DOHH2 (cell line): ENCODE results near the gene GLRX3.

Source experiments
- H3F3A ChIP-seq: fragments of 200-600 bp; sonication (generic), shearing (Covaris generic); 2 replicates; pipeline ENCODE4 v1.6.0; 2016; ENCODE audit warnings: antibody characterized with exemption, mild to moderate bottlenecking; ENCODE audit not compliant: control insufficient read depth, insufficient read depth
- H3K27ac ChIP-seq: fragments of 200-600 bp; sonication (generic); 2 replicates; pipeline ENCODE4 v1.5.1; 2014; ENCODE audit warnings: low read depth, mild to moderate bottlenecking, low read length, moderate library complexity
- H3K27me3 ChIP-seq: fragments of 200-600 bp; sonication (generic); 2 replicates; pipeline ENCODE4 v1.6.1; 2014; ENCODE audit warnings: mild to moderate bottlenecking, low read length, mixed read lengths; ENCODE audit not compliant: control insufficient read depth
- H3K36me3 ChIP-seq: fragments of 200-600 bp; sonication (generic); 2 replicates; pipeline ENCODE4 v1.6.1; 2014; ENCODE audit warnings: mild to moderate bottlenecking, low read length, moderate library complexity, mixed read lengths; ENCODE audit not compliant: control insufficient read depth
- H3K4me1 ChIP-seq: fragments of 200-600 bp; sonication (generic); 2 replicates; pipeline ENCODE4 v1.6.1; 2014; ENCODE audit warnings: mild to moderate bottlenecking, low read length, mixed read lengths; ENCODE audit not compliant: control insufficient read depth
- H3K4me2 ChIP-seq: fragments of 200-600 bp; sonication (generic); 2 replicates; pipeline ENCODE4 v1.6.0; 2014; ENCODE audit warnings: mild to moderate bottlenecking, low read length, moderate library complexity
- H3K4me3 ChIP-seq: fragments of 200-600 bp; sonication (generic); 2 replicates; pipeline ENCODE4 v1.5.1; 2014; ENCODE audit warnings: mild to moderate bottlenecking, low read length, mixed read lengths
- H3K79me2 ChIP-seq: fragments of 200-600 bp; sonication (generic); 2 replicates; pipeline ENCODE4 v1.6.1; 2014; ENCODE audit warnings: mild to moderate bottlenecking, low read length, mixed read lengths; ENCODE audit not compliant: control insufficient read depth
- H3K9me2 ChIP-seq: fragments of 200-600 bp; sonication (generic); replicated peaks from 2 replicates; pipeline ENCODE4 v1.6.1; 2014; ENCODE audit warnings: mild to moderate bottlenecking, low read length, mixed read lengths; ENCODE audit not compliant: control insufficient read depth
- H3K9me3 ChIP-seq: fragments of 200-600 bp; sonication (generic); 2 replicates; pipeline ENCODE4 v1.6.1; 2014; ENCODE audit warnings: antibody characterized with exemption, low read length, mixed read lengths; ENCODE audit not compliant: control insufficient read depth, insufficient read depth
- H4K20me1 ChIP-seq: fragments of 200-600 bp; sonication (generic); 2 replicates; pipeline ENCODE4 v1.6.0; 2014; ENCODE audit warnings: low read depth, mild to moderate bottlenecking, antibody characterized with exemption, low read length, moderate library complexity; ENCODE audit not compliant: control insufficient read depth, insufficient read depth
- EZH2phosphoT487 ChIP-seq: fragments of 200-600 bp; sonication (generic); IDR thresholded peaks from 2 replicates; pipeline ENCODE4 v1.6.1; 2017; ENCODE audit warnings: borderline replicate concordance, mild to moderate bottlenecking, antibody characterized with exemption, low read length, moderate library complexity, mixed read lengths
- TF ChIP-seq, protein P1 (sequence below): fragments of 200-600 bp; sonication (generic); IDR thresholded peaks from one replicate; pipeline ENCODE4 v1.5.1; 2014; ENCODE audit warnings: antibody characterized with exemption, mild to moderate bottlenecking, low read depth, low read length; ENCODE audit not compliant: poor library complexity, severe bottlenecking

The GLRX3 gene

DNA sequence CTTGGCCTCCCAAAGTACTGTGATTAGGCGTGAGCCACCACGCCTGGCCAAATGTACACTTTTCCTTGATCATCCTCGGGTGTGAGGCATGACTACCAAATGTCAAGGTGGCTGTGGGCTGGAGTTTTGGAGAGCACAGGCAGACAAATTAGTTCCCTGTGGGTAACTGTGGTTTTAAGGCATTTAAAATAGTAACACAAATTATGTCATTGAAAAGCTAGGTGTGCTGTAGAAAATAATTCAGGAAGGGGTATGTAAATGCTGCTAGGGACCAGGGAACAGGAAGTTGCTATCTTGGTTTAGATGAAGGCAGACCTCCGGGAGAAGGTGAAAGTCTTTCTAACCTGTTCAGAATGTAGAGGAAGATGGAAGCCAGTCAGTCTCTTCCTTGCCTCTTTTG is 9.9 kb downstream of the GLRX3 start:
- Histone ChIP-seq H3K4me2 (peak overlapping the region; percentile 51), H3K9me2 (no peaks in the 10 kb centered on the region), H3K4me3 (peak overlapping the region; percentile 31; the same call in 1 of the 2 replicates), H3K27ac (no peak overlapping the region), H3K27me3 (no peaks in the 10 kb centered on the region), H3F3A (peaks cover 8% of the 10 kb centered on the region), H3K9me3 (no peaks in the 10 kb centered on the region), H3K36me3 (peaks cover 63% of the 10 kb centered on the region), H3K4me1 (peaks cover 40% of the 10 kb centered on the region), H4K20me1 (peaks cover 6% of the 10 kb centered on the region; the same call in 1 of the 2 replicates), H3K79me2 (peaks cover 98% of the 10 kb centered on the region)
- TF ChIP-seq EZH2phosphoT487: no peak
- TF ChIP-seq, protein P1, sequence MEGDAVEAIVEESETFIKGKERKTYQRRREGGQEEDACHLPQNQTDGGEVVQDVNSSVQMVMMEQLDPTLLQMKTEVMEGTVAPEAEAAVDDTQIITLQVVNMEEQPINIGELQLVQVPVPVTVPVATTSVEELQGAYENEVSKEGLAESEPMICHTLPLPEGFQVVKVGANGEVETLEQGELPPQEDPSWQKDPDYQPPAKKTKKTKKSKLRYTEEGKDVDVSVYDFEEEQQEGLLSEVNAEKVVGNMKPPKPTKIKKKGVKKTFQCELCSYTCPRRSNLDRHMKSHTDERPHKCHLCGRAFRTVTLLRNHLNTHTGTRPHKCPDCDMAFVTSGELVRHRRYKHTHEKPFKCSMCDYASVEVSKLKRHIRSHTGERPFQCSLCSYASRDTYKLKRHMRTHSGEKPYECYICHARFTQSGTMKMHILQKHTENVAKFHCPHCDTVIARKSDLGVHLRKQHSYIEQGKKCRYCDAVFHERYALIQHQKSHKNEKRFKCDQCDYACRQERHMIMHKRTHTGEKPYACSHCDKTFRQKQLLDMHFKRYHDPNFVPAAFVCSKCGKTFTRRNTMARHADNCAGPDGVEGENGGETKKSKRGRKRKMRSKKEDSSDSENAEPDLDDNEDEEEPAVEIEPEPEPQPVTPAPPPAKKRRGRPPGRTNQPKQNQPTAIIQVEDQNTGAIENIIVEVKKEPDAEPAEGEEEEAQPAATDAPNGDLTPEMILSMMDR: no peak

DNA sequence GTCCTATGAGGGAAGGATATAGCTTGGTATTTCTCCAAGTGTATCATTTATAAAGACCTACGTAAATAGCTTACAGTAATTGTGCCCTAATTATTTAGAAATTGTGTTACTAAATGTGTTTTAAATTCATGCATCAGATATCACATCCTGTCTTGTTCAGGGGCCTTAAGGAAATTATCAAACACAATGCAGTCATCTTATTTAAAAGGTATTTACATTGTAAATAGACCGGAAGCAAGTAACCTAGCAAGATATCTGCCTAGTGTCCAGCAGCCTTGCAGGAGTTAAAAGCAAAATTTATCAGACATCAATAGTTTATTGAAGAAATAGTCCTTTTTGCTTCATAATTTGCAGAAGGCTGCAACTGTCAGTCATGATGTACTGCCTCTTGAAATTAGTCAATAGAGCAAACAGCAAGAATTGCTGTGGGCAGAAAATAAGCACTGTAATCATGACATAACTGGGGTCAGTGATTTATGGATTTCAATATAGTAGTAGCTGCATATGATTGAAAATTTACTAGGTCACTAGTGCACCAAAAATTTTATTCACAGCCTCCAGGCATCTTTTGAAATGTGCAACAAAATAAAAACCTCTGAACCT is 23.1 kb downstream of the GLRX3 start:
- Histone ChIP-seq H3K36me3 (peaks cover 63% of the 10 kb centered on the region), H3K27ac (peak overlapping the region; percentile 20; the same call in 1 of the 2 replicates), H3K4me3 (no peak overlapping the region), H3K9me3 (no peaks in the 10 kb centered on the region), H3K4me1 (peaks cover 23% of the 10 kb centered on the region), H3K27me3 (no peaks in the 10 kb centered on the region), H4K20me1 (peaks cover 7% of the 10 kb centered on the region; the same call in 1 of the 2 replicates), H3K79me2 (peaks cover 56% of the 10 kb centered on the region), H3K4me2 (peak overlapping the region; percentile 22; the same call in 1 of the 2 replicates), H3K9me2 (no peaks in the 10 kb centered on the region), H3F3A (peaks cover 7% of the 10 kb centered on the region)
- no peak for TF ChIP-seq EZH2phosphoT487
- TF ChIP-seq, protein P1: no peak

DNA sequence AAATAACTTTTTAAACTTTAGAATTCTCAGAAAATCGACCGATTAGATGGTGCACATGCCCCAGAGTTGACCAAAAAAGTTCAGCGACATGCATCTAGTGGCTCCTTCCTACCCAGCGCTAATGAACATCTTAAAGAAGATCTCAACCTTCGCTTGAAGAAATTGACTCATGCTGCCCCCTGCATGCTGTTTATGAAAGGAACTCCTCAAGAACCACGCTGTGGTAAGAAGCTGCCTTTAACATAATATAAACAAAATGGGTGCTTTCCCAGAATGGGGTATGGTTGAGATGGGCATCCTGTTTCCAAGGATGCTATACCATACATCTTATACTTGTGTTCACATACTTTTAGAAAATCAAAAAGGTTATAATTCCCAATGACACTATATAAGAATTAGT is 24.6 kb downstream of the GLRX3 start:
- no peaks in the 10 kb centered on the region for H3K9me2 ChIP-seq
- TF ChIP-seq, protein P1: peak; percentile 22
- no peak for TF ChIP-seq EZH2phosphoT487
- H4K20me1 ChIP-seq: peaks cover 7% of the 10 kb centered on the region; the same call in 1 of the 2 replicates
- H3K4me1 ChIP-seq: peaks cover 23% of the 10 kb centered on the region
- H3K9me3 ChIP-seq: no peaks in the 10 kb centered on the region
- H3K27me3 ChIP-seq: no peaks in the 10 kb centered on the region
- H3F3A ChIP-seq: peaks cover 7% of the 10 kb centered on the region
- H3K79me2 ChIP-seq: peaks cover 45% of the 10 kb centered on the region
- no peak overlapping the region for H3K27ac ChIP-seq
- H3K4me2 ChIP-seq: no peak overlapping the region
- H3K4me3 ChIP-seq: no peak overlapping the region
- peaks cover 62% of the 10 kb centered on the region for H3K36me3 ChIP-seq
